HEK293T (cell line): ENCODE measurements around the gene TAS2R13.

Source experiments
- ARNT ChIP-seq: fragments of 450-650 bp; IDR thresholded peaks from 2 replicates; pipeline ENCODE4 v1.6.1; 2017; ENCODE audit warnings: mild to moderate bottlenecking
- BHLHE40 ChIP-seq: fragments of 450-650 bp; IDR thresholded peaks from 2 replicates; pipeline ENCODE4 v1.6.1; 2016; ENCODE audit warnings: mild to moderate bottlenecking, moderate library complexity, borderline replicate concordance
- FOXA1 ChIP-seq: fragments of 450-650 bp; IDR thresholded peaks from 2 replicates; pipeline ENCODE4 v1.6.1; 2016; ENCODE audit warnings: mild to moderate bottlenecking
- FOXK2 ChIP-seq: fragments of 450-650 bp; IDR thresholded peaks from 2 replicates; pipeline ENCODE4 v1.6.1; 2016; ENCODE audit warnings: mild to moderate bottlenecking
- FOXM1 ChIP-seq: fragments of 450-650 bp; IDR thresholded peaks from 2 replicates; pipeline ENCODE4 v1.6.1; 2017; ENCODE audit warnings: mild to moderate bottlenecking, borderline replicate concordance
- SP1 ChIP-seq: fragments of 450-650 bp; IDR thresholded peaks from 2 replicates; pipeline ENCODE4 v1.6.1; 2017
- SUZ12 ChIP-seq: fragments of 450-650 bp; IDR thresholded peaks from 2 replicates; pipeline ENCODE4 v1.6.1; 2016; ENCODE audit warnings: mild to moderate bottlenecking
- TF ChIP-seq, protein P1 (sequence below): fragments of 450-650 bp; IDR thresholded peaks from 2 replicates; pipeline ENCODE4 v1.6.1; 2016

- TF ChIP-seq BHLHE40 (no peak), SP1 (no peak), FOXA1 (no peak), SUZ12 (no peak), FOXK2 (no peak), FOXM1 (no peak), ARNT (no peak)
- TF ChIP-seq, protein P1, sequence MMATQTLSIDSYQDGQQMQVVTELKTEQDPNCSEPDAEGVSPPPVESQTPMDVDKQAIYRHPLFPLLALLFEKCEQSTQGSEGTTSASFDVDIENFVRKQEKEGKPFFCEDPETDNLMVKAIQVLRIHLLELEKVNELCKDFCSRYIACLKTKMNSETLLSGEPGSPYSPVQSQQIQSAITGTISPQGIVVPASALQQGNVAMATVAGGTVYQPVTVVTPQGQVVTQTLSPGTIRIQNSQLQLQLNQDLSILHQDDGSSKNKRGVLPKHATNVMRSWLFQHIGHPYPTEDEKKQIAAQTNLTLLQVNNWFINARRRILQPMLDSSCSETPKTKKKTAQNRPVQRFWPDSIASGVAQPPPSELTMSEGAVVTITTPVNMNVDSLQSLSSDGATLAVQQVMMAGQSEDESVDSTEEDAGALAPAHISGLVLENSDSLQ: no peak
Measured at GRCh38 chr12:10904686-10905085, 4.7 kb downstream of the TAS2R13 start.
